ENCODE data around the gene DDX10. TPM values are rescaled to one million over a fixed set of nuclear protein-coding genes. Genes with fewer than 3 reads are reported as not detected.

The DDX10 gene
- total RNA-seq, 1 experiment from 2014 or later, result 48.3 TPM

DNA sequence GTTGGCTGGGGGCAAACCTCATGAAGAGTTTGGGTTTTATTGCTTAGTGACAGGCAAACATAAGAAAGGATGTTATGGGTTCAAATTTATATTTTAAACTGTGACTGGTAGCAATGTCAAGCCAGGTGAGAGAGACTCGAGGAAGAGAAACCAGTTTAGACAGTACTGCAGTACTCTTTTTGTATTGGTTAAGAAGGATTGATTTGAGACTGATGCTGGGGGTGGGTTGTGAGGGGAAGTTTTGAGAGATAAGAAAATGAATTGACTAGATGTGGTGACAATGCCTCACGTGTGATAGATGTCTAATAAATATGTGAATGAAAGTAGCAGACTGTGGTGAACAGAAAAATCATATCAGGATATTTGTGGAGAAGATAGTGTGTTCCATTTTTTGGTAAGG is 142.4 kb downstream of the DDX10 start:
- H3K79me2 ChIP-seq (ENCODE audit: insufficient read depth, low read length), result no peaks in the 10 kb centered on the region
- H3K27me3 Mint-ChIP-seq (ENCODE audit: low read depth), result no peaks in the 10 kb centered on the region
- H3K79me1 ChIP-seq (ENCODE audit: insufficient read depth, low read depth, low read length, poor library complexity, severe bottlenecking), result no peaks in the 10 kb centered on the region
- no peak overlapping the region for H4K5ac ChIP-seq (ENCODE audit: insufficient read length, low read depth, low read length)
- no peak overlapping the region for H3K4ac ChIP-seq (ENCODE audit: low read depth, low read length)
- no peak overlapping the region for H2BK12ac ChIP-seq (ENCODE audit: insufficient read length, low read depth, low read length)
- H3K9me3 Mint-ChIP-seq, result no peaks in the 10 kb centered on the region
- no peak overlapping the region for H3K56ac ChIP-seq (ENCODE audit: insufficient read length, low read depth, low read length)
- no peaks in the 10 kb centered on the region for H3K4me1 ChIP-seq (ENCODE audit: insufficient read depth, low read length)
- no peak overlapping the region for H4K91ac ChIP-seq (ENCODE audit: insufficient read length, low read depth, low read length)
- no peaks in the 10 kb centered on the region; a peak in 1 of 7 replicates for H3K36me3 Mint-ChIP-seq (ENCODE audit: insufficient read depth in 1 of 3, low read depth in 3 of 3)
- H3K27ac ChIP-seq (ENCODE audit: insufficient read length, low read depth, low read length), result no peak overlapping the region
- no peak overlapping the region for H3K4me2 ChIP-seq (ENCODE audit: insufficient read depth, insufficient read length, low read length)
- no peak overlapping the region for H3K9ac ChIP-seq (ENCODE audit: extremely low read depth, insufficient read length, low read length)
- no peak overlapping the region for H4K8ac ChIP-seq (replicated peaks; ENCODE audit: insufficient read length, low read depth, low read length)
- H2AFZ ChIP-seq (ENCODE audit: low read length), result no peak overlapping the region
- no peaks in the 10 kb centered on the region for H4K20me1 ChIP-seq (ENCODE audit: control insufficient read depth, insufficient read depth, insufficient read length)
- no peaks in the 10 kb centered on the region for H3K27me3 ChIP-seq (ENCODE audit: insufficient read depth, low read length)
- no peak overlapping the region for H3K27ac Mint-ChIP-seq
- no peaks in the 10 kb centered on the region for H3K9me3 ChIP-seq (ENCODE audit: control insufficient read depth, low read depth, low read length)
- no peak for TF ChIP-seq CTCF (conservative IDR thresholded peaks at IDR 0.05)
- no peak overlapping the region for H2BK15ac ChIP-seq (ENCODE audit: low read depth, low read length)
- H3K14ac ChIP-seq (ENCODE audit: insufficient read depth, low read length), result no peak overlapping the region
- H3K23ac ChIP-seq (ENCODE audit: insufficient read length, low read depth, low read length), result no peak overlapping the region
- H2BK120ac ChIP-seq (ENCODE audit: low read depth, low read length, poor library complexity, severe bottlenecking), result no peak overlapping the region
- WGBS (ENCODE audit: extremely low coverage, insufficient read length, low lambda C conversion rate), result no CpG with 5 or more reads among the region's 2 CpGs
- H3T11ph ChIP-seq (ENCODE audit: low read length), result no peak overlapping the region
- no peak overlapping the region for H2BK5ac ChIP-seq (ENCODE audit: insufficient read length, low read length)
- DNase-seq, result no peak
- no peak overlapping the region for H3K4me3 Mint-ChIP-seq
- H3K23me2 ChIP-seq (ENCODE audit: insufficient read length, low read depth, low read length, poor library complexity, severe bottlenecking), result no peaks in the 10 kb centered on the region
- no peak overlapping the region for H2AK5ac ChIP-seq (ENCODE audit: insufficient read length, low read length)
- H3K4me1 Mint-ChIP-seq, result 0 out of 4 replicates have a peak, but pooled peaks cover 0 to 3% of the 10 kb centered on the region in 2 experiments
- H2BK20ac ChIP-seq (ENCODE audit: low read depth, low read length, poor library complexity, severe bottlenecking), result no peak overlapping the region
- H3K18ac ChIP-seq (ENCODE audit: insufficient read length, low read depth, low read length), result no peak overlapping the region
